ENCODE measurements around the gene NTHL1.
"Not testable (repeated sequence)": the region's sequence is repeated elsewhere in the genome, so short reads cannot be mapped to it uniquely, and the experiment has no call there.

Gene NTHL1

GRCh38 chr16:2040041-2040786 is 7.4 kb downstream of the NTHL1 start:
- no peak for DNase-seq (ENCODE audit: low read depth in 1 of 2, low spot score in 1 of 2)
- no peak for TF ChIP-seq JUND (IDR thresholded peaks at IDR 0.05; ENCODE audit: low read depth)
- in situ Hi-C loops (cut with HindIII; ENCODE audit: low pct_unique_long_range_greater_than_20kb, low sequenced_read_pairs) = no loop called here

GRCh38 chr16:2039274-2040031 is 8.2 kb downstream of the NTHL1 start:
- TF ChIP-seq JUND (IDR thresholded peaks at IDR 0.05; ENCODE audit: low read depth) = no peak
- peak; percentile 68 to 95 for DNase-seq (ENCODE audit: low read depth in 1 of 2, low spot score in 1 of 2)
- in situ Hi-C loops (cut with HindIII; ENCODE audit: low pct_unique_long_range_greater_than_20kb, low sequenced_read_pairs) = no loop called here

GRCh38 chr16:2038382-2039231 is 9.0 kb downstream of the NTHL1 start:
- in situ Hi-C loops (cut with HindIII; ENCODE audit: low pct_unique_long_range_greater_than_20kb, low sequenced_read_pairs) = no loop called here
- no peak for DNase-seq (ENCODE audit: low read depth in 1 of 2, low spot score in 1 of 2)
- no peak for TF ChIP-seq JUND (IDR thresholded peaks at IDR 0.05; ENCODE audit: low read depth)

GRCh38 chr16:2037647-2038381 is 9.8 kb downstream of the NTHL1 start:
- TF ChIP-seq JUND (IDR thresholded peaks at IDR 0.05; ENCODE audit: low read depth) = no peak
- no peak for DNase-seq (ENCODE audit: low read depth in 1 of 2, low spot score in 1 of 2)
- in situ Hi-C loops (cut with HindIII; ENCODE audit: low pct_unique_long_range_greater_than_20kb, low sequenced_read_pairs) = no loop called here

- TF ChIP-seq JUND (IDR thresholded peaks at IDR 0.05; ENCODE audit: low read depth) = no peak
- DNase-seq (ENCODE audit: low read depth in 1 of 2, low spot score in 1 of 2) = no peak
- in situ Hi-C loops (cut with HindIII; ENCODE audit: low pct_unique_long_range_greater_than_20kb, low sequenced_read_pairs) = no loop called here
Observed at GRCh38 chr16:2037115-2037514, 10.5 kb downstream of the NTHL1 start.

- in situ Hi-C loops (cut with HindIII; ENCODE audit: low pct_unique_long_range_greater_than_20kb, low sequenced_read_pairs) = no loop called here
- no peak for TF ChIP-seq JUND (IDR thresholded peaks at IDR 0.05; ENCODE audit: low read depth)
- no peak for DNase-seq (ENCODE audit: low read depth in 1 of 2, low spot score in 1 of 2)
Observed at GRCh38 chr16:2036200-2036966, 11.3 kb downstream of the NTHL1 start.

- in situ Hi-C loops (cut with HindIII; ENCODE audit: low pct_unique_long_range_greater_than_20kb, low sequenced_read_pairs) = no loop called here
- no peak for TF ChIP-seq JUND (IDR thresholded peaks at IDR 0.05; ENCODE audit: low read depth)
- peak; percentile 69 to 90 for DNase-seq (ENCODE audit: low read depth in 1 of 2, low spot score in 1 of 2)
Observed at GRCh38 chr16:2035431-2036199, 12.0 kb downstream of the NTHL1 start.

GRCh38 chr16:2034696-2035430 is 12.8 kb downstream of the NTHL1 start:
- in situ Hi-C loops (cut with HindIII; ENCODE audit: low pct_unique_long_range_greater_than_20kb, low sequenced_read_pairs) = no loop called here
- no peak for DNase-seq (ENCODE audit: low read depth in 1 of 2, low spot score in 1 of 2)
- TF ChIP-seq JUND (IDR thresholded peaks at IDR 0.05; ENCODE audit: low read depth) = no peak

GRCh38 chr16:2033909-2034695 is 13.5 kb downstream of the NTHL1 start:
- in situ Hi-C loops (cut with HindIII; ENCODE audit: low pct_unique_long_range_greater_than_20kb, low sequenced_read_pairs) = not testable (repeated sequence)

More at GRCh38 chr16:2033909-2034695, 13.5 kb downstream of the NTHL1 start:
- DNase-seq (ENCODE audit: low read depth in 1 of 2, low spot score in 1 of 2) = not testable (repeated sequence)
